Tibial nerve (tissue), 4 donors: ENCODE measurements around the gene SPTBN4.

ENCODE experiments used
- CTCF ChIP-seq, 5 experiments: fragments of 200-600 bp in 3 of 5; fragments of 450-650 bp in 2 of 5; sonication (generic) in 3 of 5; IDR thresholded peaks; one replicate each; pipeline ENCODE4 v1.5.1; 2016 to 2019; ENCODE audit warnings: antibody characterized with exemption in 5 of 5, mild to moderate bottlenecking in 3 of 5, moderate library complexity in 2 of 5
- EP300 ChIP-seq, 2 donors: sonication (generic); formaldehyde crosslinking; IDR thresholded peaks; one replicate each; pipeline ENCODE4 v1.6.1; 2017; ENCODE audit warnings: antibody characterized with exemption in 2 of 2, mild to moderate bottlenecking in 1 of 2
- POLR2A ChIP-seq, 2 donors: fragments of 450-650 bp; IDR thresholded peaks; one replicate each; pipeline ENCODE4 v1.6.1; 2017; ENCODE audit warnings: antibody characterized with exemption in 2 of 2, mild to moderate bottlenecking in 2 of 2, moderate library complexity in 2 of 2

- TF ChIP-seq CTCF (IDR thresholded peaks at IDR 0.05) = no peak
- TF ChIP-seq POLR2A (IDR thresholded peaks at IDR 0.05) = no peak
- no peak for TF ChIP-seq EP300 (IDR thresholded peaks at IDR 0.05)
These were observed 19.2 kb downstream of the SPTBN4 start for GRCh38 chr19:40486017-40486416.
